Smooth muscle cell (in vitro differentiated cells): ENCODE data around the gene PLPP6. TPM values are rescaled to one million over a fixed set of nuclear protein-coding genes. Genes with fewer than 3 reads are reported as not detected.

Source experiments
- DNase-seq: peaks from one replicate; lab custom pipeline; 2025; ENCODE audit not compliant: unreplicated experiment; lab: John Stamatoyannopoulos, UW
- H2AFZ ChIP-seq: fragments of 200-600 bp; sonication (generic); 2 replicates; pipeline ENCODE4 v1.6.0; 2016; ENCODE audit warnings: antibody characterized with exemption, low read depth, mild to moderate bottlenecking
- H3F3A ChIP-seq: fragments of 200-600 bp; sonication (generic); 2 replicates; pipeline ENCODE4 v1.6.0; 2017; ENCODE audit warnings: antibody characterized with exemption, low read depth
- H3K27ac ChIP-seq: fragments of 200-600 bp; sonication (generic); 2 replicates; pipeline ENCODE4 v1.5.1; 2016; ENCODE audit warnings: low read depth, mild to moderate bottlenecking
- H3K27me3 ChIP-seq: fragments of 200-600 bp; sonication (generic); 2 replicates; pipeline ENCODE4 v1.6.1; 2016; ENCODE audit warnings: low read depth, mild to moderate bottlenecking
- H3K36me3 ChIP-seq: fragments of 200-600 bp; sonication (generic); 2 replicates; pipeline ENCODE4 v1.5.1; 2016; ENCODE audit warnings: low read depth
- H3K4me1 ChIP-seq: fragments of 200-600 bp; sonication (generic); 2 replicates; pipeline ENCODE4 v1.5.1; 2016; ENCODE audit warnings: low read depth
- H3K4me2 ChIP-seq: fragments of 200-600 bp; sonication (generic); 2 replicates; pipeline ENCODE4 v1.6.0; 2016; ENCODE audit warnings: mild to moderate bottlenecking
- H3K4me3 ChIP-seq: fragments of 200-600 bp; sonication (generic); 2 replicates; pipeline ENCODE4 v1.5.1; 2016; ENCODE audit warnings: mild to moderate bottlenecking
- H3K79me2 ChIP-seq: fragments of 200-600 bp; sonication (generic); 2 replicates; pipeline ENCODE4 v1.6.0; 2016; ENCODE audit warnings: low read depth, mild to moderate bottlenecking
- H3K9ac ChIP-seq: fragments of 200-600 bp; sonication (generic); 2 replicates; pipeline ENCODE4 v1.6.0; 2016; ENCODE audit warnings: low read depth
- H3K9me3 ChIP-seq: fragments of 200-600 bp; sonication (generic); replicated peaks from 2 replicates; pipeline ENCODE4 v1.5.1; 2016; ENCODE audit warnings: low read depth
- H4K20me1 ChIP-seq: fragments of 200-600 bp; sonication (generic); 2 replicates; pipeline ENCODE4 v1.6.0; 2016; ENCODE audit warnings: low read depth
- CTCF ChIP-seq: fragments of 200-600 bp; sonication (generic); IDR thresholded peaks from 2 replicates; pipeline ENCODE4 v1.5.1; 2017; ENCODE audit warnings: borderline replicate concordance, mild to moderate bottlenecking, antibody characterized with exemption; ENCODE audit not compliant: insufficient read depth, poor library complexity, severe bottlenecking
- WGBS: methylation state at CpG from one replicate; pipeline ENCODE4 v1.1.7; 2016; ENCODE audit warnings: low lambda C conversion rate; 5-methylcytosine and 5-hydroxymethylcytosine counted together
- polyA plus RNA-seq: library from polyadenylated mRNA; unstranded; fragments of >200 nt; fragmentation: Nextera tagmentation; extraction: Ambion mirVana; gene quantifications from 2 replicates; pipeline ENCODE4 v1.2.1, GENCODE V29; 2016
- total RNA-seq: library from RNA; depleted of rRNA; stranded (reverse); fragments of >200 nt; gene quantifications from 2 replicates; pipeline ENCODE4 v1.2.3, GENCODE V29; 2014

Gene PLPP6
- total and polyA plus RNA-seq, 2 experiments from 2014 or later: 2.6 to 6.2 TPM

- Histone ChIP-seq H3K4me3 (no peak overlapping the region), H3F3A (peaks cover 3% of the 10 kb centered on the region), H3K36me3 (peaks cover 5% of the 10 kb centered on the region), H3K4me2 (no peak overlapping the region), H3K4me1 (peaks cover 6% of the 10 kb centered on the region), H3K9ac (no peak overlapping the region), H3K9me3 (no peaks in the 10 kb centered on the region), H4K20me1 (peaks cover 51% of the 10 kb centered on the region), H3K79me2 (peaks cover 38% of the 10 kb centered on the region), H3K27me3 (no peaks in the 10 kb centered on the region), H3K27ac (peak overlapping the region; percentile 65), H2AFZ (no peak overlapping the region)
- 67% methylated on average over 3 of the region's 3 CpGs for whole genome bisulfite sequencing
- DNase-seq: no peak
- TF ChIP-seq CTCF: no peak
These were observed 29.7 kb downstream of the PLPP6 start for GRCh38 chr9:4691795-4692194.

GRCh38 chr9:4700091-4700490 lies 38.0 kb downstream of the PLPP6 start:
- Histone ChIP-seq H3K4me1 (no peaks in the 10 kb centered on the region), H3F3A (no peaks in the 10 kb centered on the region), H3K9me3 (no peaks in the 10 kb centered on the region), H3K27ac (no peak overlapping the region), H3K27me3 (no peaks in the 10 kb centered on the region), H4K20me1 (peaks cover 14% of the 10 kb centered on the region), H3K4me2 (no peak overlapping the region), H3K9ac (no peak overlapping the region), H2AFZ (no peak overlapping the region), H3K4me3 (no peak overlapping the region), H3K36me3 (no peaks in the 10 kb centered on the region), H3K79me2 (peaks cover 6% of the 10 kb centered on the region)
- 88% methylated on average over 3 of the region's 3 CpGs for WGBS
- no peak for DNase-seq
- no peak for TF ChIP-seq CTCF

- Histone ChIP-seq H3F3A (no peaks in the 10 kb centered on the region), H3K36me3 (peaks cover 1% of the 10 kb centered on the region), H3K79me2 (peaks cover 6% of the 10 kb centered on the region), H3K4me2 (no peak overlapping the region), H3K4me1 (no peaks in the 10 kb centered on the region), H4K20me1 (peaks cover 6% of the 10 kb centered on the region), H3K27me3 (no peaks in the 10 kb centered on the region), H2AFZ (no peak overlapping the region), H3K9me3 (no peaks in the 10 kb centered on the region), H3K4me3 (no peak overlapping the region), H3K9ac (no peak overlapping the region), H3K27ac (no peak overlapping the region)
- no peak for TF ChIP-seq CTCF
- DNase-seq: no peak
- 94% methylated on average over 2 of the region's 2 CpGs for WGBS
These were observed 38.8 kb downstream of the PLPP6 start for GRCh38 chr9:4700932-4701331.

GRCh38 chr9:4701526-4701925 lies 39.4 kb downstream of the PLPP6 start:
- Histone ChIP-seq H4K20me1 (peaks cover under 1% of the 10 kb centered on the region), H3K4me2 (no peak overlapping the region), H2AFZ (no peak overlapping the region), H3K9ac (no peak overlapping the region), H3K4me1 (no peaks in the 10 kb centered on the region), H3F3A (no peaks in the 10 kb centered on the region), H3K9me3 (no peaks in the 10 kb centered on the region), H3K36me3 (peaks cover 4% of the 10 kb centered on the region), H3K79me2 (peaks cover 4% of the 10 kb centered on the region), H3K27ac (no peak overlapping the region), H3K4me3 (no peak overlapping the region), H3K27me3 (no peaks in the 10 kb centered on the region)
- no peak for DNase-seq
- TF ChIP-seq CTCF: no peak
- WGBS: 94% methylated on average over 1 of the region's 1 CpG
